Cerebellar cortex (tissue), 1 donor: ENCODE results near the gene MGST2.

Experiments used
- DNase-seq: peaks from one replicate; pipeline ENCODE4 v3.0.0-alpha.2; 2015; ENCODE audit warnings: low spot score

MGST2 gene

DNA sequence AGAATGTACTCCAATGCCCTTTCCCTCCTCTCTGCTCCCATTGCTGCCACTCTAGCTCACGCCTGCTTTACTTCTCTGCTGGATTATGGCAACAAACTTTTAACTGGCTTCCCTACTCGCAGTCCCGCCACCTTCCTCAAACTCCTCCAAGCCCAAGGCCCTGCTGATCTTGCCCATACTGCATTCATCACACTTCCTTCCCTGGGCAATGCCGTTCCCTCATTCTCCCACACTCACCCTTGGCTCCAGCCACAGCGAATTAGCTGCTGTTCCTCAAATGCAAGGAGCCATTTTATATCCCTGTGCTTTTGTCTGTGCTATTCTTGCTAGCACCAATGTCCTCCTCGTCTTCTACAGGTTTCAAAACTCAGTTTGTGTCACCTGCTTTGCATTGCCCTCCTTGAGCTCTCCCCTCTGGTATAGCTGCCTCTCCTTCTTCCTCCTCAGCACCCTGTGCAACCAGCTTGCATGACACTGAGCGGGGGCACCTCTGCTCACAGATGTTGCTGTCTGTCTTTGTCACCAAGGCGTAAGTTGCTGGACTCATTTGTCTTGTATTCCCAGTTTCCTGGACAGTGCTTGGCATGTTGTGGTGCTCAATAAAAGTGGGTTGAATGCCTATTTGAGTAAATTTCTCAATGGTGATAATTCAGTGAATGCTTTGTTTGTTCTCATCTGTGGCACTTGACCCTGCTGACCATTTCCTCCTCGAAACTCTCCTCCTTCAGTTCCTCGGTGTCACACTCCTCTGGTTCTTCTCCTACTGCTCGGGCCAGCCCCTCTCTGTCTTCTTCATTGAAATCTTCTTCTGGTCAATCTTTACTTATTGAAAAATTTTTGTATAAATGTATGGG is 22.4 kb upstream of the MGST2 start:
- DNase-seq = no peak

DNA sequence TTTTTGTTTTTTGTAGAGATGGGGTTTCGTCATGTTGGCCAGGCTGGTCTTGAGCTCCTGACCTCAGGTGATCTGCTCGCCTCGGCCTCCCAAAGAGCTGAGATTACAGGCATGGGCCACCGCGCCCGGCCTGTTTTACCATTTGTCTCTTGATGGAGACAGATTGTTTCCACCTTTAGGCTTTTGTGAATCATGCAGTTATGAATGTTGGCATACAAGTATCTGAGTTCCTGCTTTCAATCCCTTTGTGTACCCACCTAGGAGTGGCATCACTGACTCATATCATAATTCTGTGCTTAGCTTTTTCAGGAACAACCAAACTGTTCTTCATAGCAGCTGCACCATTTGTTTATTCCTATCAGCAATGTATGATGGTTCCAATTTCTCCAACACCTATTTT is 20.2 kb upstream of the MGST2 start:
- DNase-seq = no peak

DNA sequence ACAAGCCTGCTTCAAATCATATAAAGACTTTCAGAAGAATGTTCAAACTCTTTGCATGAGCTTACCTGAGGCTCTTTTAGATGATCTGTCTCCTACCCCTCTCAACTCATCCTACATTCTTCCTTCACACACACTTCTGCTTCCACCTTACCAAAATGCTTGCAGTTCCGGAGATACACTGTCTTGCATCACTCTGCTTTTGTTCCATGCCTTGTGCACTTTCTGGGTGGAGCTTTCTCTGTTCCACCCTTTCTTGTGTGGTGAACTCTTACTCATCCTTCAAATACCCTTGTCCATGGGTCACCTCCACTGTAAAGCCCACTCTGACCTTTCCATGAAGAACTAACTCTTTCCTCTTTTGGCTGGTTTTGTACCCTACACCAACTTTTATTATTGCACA is 18.4 kb upstream of the MGST2 start:
- DNase-seq = no peak

DNA sequence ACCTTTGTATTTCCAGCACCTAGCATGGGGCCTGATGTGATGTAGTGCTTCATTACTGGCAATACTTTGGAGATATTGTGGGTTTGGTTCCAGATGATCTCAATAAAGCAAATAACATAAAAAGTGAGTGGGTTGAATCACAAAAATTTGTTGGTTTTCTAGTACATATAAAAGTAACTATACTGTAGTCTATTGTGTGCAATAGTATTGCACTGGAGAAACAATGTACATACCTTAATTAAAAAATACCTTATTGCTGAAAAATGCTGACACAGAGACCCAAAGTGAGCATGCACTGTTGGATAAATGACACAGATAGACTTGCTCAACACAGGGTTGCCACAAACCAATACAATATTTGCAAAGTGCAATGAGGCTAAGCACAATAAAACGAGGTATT is 17.7 kb upstream of the MGST2 start:
- no peak for DNase-seq

DNA sequence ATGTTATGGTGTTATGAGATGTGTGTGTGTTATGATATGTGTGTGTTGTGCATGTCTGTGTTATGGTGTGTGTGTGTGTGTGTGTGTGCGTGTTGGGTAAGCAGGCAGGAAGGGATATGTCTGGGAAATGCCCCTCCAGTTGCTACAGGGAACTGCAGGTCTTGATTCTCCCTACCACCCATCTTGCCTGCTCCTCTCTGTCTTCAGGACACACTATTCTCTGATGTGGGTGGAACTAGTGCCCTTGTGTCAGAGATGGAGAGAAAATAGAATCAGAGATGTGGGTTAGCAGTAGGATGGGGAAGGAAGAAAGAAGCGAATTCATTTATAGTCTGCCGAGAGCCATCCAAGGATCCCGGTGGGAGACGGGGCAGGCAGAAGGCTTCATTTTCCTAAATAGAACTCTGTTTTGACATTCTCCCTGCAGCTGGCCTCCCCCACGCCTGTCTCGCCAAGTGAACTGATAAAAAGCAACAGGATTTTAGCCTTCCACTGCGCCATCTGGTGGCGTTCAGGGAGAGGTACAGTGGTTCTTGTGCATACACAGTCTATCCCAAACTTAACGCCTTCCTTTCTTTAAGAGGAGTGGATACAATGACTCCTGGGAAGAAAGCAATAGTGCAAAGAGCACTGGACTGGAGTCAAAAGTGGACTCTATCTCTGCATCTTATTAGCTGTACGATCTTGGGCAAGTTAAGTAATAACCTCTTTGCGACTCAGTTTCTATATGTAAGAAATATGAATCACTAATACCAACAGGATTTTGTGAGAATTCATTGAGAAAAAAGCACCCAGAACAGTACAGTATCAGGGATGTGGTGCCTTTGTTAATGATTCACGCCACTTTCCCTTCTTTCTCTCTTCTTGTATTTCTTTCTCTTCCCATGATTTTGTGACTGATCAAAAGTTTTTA is 14.1 kb upstream of the MGST2 start:
- DNase-seq = peak; percentile 89

DNA sequence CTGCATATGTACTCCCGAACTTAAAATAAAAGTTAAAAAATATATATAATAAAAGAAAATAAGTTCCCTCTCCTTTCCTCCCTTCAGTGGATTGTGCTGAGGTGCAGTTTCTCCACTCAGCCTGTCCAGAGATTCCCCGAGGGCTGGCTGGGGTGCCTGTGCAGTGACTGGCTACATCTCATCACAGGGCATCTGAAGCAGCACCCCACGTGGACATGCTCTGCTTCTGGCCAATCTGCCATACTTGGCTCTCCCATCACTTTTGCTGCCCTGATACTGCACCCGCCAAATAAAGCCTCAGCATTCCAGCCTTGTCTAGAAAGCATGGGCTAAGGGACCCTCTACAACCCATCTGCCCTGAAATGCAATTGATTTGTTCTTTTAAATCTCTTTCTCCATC is 11.1 kb upstream of the MGST2 start:
- peak; percentile 79 for DNase-seq

- peak; percentile 59 for DNase-seq
Measured at GRCh38 chr4:139655116-139655515, 10.5 kb upstream of the MGST2 start.

DNA sequence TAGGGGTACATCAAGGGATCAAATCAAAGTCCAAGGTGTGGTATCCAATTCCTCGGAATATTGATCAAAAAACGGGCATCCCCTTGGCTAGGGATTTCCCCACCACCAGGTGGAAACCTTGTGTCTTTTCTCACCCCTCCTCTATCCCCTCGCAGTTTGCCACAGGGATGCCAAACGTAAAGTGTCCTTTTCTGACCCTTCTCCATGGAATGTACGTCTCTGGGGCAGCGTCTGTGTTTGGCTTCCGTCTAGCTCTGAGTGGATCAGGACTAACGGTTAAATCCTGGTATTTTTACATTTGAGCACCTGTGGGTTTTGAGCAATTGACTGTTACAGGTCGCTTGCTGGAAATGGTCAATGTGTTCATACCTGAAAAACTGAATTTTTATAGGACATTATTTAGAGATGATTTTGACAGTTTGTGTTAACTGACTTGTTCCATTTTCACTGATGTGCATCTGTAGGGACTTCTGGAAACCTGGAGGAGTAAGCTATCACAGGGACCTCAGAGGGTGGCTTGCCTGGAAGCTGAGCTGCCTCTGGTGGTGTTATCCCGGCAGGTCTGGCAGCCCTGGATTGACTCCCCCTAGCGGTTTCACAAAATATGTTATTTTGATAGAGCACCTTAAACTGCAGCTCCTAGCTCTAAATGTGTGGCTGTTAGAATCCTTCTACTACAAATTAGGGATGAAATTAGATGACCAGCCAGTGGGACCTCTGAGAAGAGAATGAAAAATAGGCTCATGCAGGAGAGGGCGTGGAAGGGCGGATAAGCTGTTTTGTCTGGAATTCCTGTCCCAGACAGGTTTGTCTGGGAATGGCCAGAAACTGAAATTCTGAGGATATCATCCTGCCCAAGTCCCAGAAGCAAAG is 8.8 kb upstream of the MGST2 start:
- DNase-seq = peak; percentile 82

- DNase-seq = no peak
Measured at GRCh38 chr4:139658185-139658584, 7.4 kb upstream of the MGST2 start.

- DNase-seq = no peak
Measured at GRCh38 chr4:139658586-139659382, 6.8 kb upstream of the MGST2 start.

DNA sequence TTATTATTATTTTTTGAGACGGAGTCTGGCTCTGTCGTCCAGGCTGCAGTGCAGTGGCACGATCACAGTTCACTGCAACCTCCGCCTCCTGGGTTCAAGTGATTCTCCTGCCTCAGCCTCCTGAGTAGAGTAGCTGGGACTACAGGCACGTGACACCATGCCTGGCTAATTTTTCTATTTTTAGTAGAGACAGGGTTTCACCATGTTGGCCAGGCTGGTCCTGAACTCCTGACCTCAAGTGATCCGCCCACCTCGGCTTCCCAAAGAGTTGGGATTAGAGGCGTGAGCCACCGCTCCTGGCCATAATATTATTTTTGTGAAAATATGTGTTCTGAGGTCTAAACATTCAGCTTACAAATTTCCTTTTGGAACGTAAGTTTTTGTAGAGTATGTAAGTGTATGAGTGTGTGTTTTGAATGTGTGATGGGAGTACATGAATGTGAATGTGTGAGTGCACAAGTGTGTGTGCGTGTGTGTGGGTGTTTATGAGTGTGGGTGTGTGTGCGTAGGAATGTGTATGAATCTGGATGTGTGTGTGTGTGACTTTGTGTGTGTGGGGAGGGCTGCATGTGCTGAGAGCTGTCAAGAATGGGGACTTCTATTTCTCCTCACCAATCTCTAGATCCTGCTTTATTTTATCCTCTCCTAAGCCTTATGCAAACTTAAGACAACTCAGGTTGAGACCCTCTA is 5.7 kb upstream of the MGST2 start:
- no peak for DNase-seq

GRCh38 chr4:139660568-139661043 is 5.0 kb upstream of the MGST2 start:
- DNase-seq = no peak

DNA sequence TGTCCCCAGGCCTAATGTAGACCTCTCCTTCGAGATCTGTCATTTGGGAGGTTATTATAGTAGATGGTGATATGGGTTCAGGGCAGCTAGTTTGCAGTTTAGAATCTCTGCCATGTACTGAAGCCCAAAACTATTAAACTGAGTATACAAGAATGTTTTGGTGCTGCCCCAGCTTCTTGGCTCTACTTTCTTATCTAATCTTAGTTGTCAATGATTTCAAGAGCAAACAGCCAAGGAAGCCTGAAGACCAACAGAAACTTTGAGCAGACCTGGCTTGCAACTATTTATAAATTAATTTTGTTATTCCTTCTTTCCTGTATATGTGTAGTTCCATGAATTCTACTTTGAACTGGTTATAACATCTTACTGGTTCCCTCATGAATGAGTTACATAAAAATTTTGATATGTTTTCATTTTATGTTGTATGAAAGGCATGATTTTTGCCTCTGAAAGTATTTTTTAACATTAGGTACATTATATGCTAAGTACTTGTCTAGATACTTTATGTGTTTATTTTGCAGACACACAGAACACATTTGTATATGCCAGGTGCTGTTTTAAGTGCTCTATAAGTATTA is 2.0 kb upstream of the MGST2 start:
- DNase-seq = no peak

- no peak for DNase-seq
Measured at GRCh38 chr4:139664442-139664841, 1.2 kb upstream of the MGST2 start.

DNA sequence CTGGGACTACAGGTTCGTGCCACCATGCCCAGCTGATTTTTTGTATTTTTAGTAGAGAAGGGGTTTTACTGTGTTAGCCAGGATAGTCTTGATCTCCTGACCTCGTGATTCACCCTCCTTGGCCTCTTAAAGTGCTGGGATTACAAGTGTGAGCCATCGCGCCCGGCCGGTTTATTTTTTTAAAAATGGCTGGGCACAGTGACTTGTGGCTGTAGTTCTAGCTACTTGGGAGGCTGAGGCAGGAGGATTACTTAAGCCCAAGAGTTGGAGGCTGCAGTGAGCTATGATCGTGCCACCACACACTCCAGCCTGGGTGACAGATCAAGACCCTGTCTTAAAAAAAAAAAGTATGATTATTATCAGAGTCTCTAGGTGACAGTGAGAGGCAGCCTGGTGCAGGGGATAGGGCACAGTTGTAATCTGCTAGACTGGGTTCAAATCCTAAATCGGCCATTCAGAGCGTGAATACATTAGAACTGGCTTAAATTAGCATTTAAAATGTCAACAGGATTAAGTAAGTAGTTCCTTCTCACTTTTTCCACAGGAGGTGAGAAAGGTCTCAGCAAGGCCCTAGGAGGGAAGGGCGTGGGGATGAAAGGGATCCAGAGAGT is 435 bp upstream of the MGST2 start:
- DNase-seq = no peak

DNA sequence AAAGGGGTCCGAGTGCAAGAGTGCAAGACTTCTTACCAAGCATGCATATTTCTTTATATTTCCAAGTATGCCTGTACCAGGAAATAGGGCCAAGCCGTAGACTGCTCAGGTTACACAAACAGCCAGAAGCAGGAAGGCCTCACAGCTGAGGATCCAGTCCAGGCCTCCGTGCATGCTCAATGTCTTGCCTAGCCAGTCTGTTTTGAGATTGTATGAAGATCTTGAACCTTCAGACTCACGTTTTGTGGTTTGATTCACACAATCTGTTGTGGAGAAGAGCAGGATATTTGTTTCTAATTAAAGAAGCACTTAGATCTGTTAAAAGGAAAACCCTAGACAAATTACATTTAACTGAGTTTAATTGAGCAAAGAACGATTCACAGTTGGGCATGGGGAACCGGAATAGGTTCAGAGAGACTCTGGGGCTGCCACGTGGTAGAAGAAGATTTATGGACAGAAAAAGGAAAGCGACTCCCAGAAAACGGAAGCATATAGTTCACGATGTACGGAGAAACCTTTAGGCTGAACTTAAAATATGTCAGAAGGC is 1.2 kb downstream of the MGST2 start:
- DNase-seq = peak; percentile 73

DNA sequence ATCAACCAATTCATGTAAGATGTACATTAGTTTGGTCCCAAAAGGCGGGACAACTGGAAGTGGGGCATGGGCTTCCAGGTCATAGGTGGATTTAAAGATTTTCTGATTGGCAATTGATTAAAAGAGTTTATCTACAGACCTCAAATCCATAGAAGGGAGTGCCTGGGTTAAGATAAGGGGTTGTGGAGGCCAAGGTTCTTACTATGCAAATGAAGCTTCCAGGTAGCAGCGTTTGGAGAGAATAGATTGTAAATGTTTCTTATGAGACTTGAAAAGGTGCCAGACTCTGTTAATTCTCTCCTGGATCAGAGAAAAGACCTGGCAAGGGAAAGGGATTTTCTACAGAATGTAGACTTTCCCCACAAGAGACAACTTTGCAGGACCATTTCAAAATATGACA is 2.4 kb downstream of the MGST2 start:
- no peak for DNase-seq

DNA sequence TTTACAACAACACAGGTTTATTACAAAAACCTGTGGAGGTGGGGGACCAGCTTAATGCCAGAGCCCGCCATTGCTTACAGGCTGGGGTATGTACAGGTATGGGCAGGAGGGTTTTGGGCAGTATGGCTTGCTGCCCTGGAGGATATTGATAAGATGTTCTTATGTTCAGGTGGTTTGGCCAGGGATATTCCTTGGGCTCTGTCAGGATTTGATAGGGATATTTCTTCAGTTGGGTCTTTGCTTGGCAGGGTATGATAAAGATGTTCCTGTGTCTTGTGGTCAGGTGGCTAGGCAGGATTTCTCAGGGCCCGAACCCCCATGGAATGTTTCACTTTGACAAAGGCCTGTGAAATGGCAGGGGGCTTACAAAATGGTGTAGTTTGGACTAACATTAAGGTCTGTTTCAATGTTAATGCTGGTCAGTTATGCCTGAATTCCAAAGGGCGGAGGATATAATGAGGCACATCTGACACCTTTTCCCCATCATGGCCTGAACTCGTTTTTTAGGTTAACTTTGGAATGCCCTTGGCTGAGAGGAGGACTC is 3.1 kb downstream of the MGST2 start:
- DNase-seq = no peak

- no peak for DNase-seq
Measured at GRCh38 chr4:139669335-139669734, 3.7 kb downstream of the MGST2 start.
